IMR-90 (cell line): ENCODE results near the gene PLA2G2C. TPM values are rescaled to one million over a fixed set of nuclear protein-coding genes. Genes with fewer than 3 reads are reported as not detected.

Experiments
- ATAC-seq: fragments of 200-7000 bp; cut with Tn5 transposase; 2 replicates; pipeline ENCODE4 v1.9.1; 2020; ENCODE audit warnings: low read depth, mild to moderate bottlenecking, moderate library complexity
- Bru-seq: library from RNA; stranded (reverse); fragments of 400-500 nt; gene quantifications from one replicate; lab custom pipeline; 2021; lab: Mats Ljungman, UMichigan
- BruChase-seq, 2 experiments: library from RNA; stranded (reverse); fragments of 400-500 nt; gene quantifications; one replicate each; lab custom pipeline; 2021; lab: Mats Ljungman, UMichigan
- BruUV-seq: library from RNA; stranded (reverse); fragments of 400-500 nt; replicated peaks from 2 replicates; lab custom pipeline; 2021; lab: Mats Ljungman, UMichigan
- CTCF ChIA-PET: fragments of 300-600 bp; formaldehyde crosslinking; extraction: SDS; loops from one replicate; lab custom pipeline; 2021; ENCODE audit warnings: antibody characterized with exemption; lab: Yijun Ruan, JAX
- POLR2A ChIA-PET: fragments of 300-600 bp; sonication (Branson Sonifier 250); formaldehyde crosslinking; loops from one replicate; lab custom pipeline; 2022; ENCODE audit warnings: antibody characterized with exemption; ENCODE audit not compliant: unreplicated experiment; lab: Charles Lee
- DNase-seq: peaks from one replicate; pipeline ENCODE4 v3.0.0; 2013
- H2AFZ ChIP-seq: replicated peaks from 2 replicates; pipeline ENCODE3; 2013; ENCODE audit warnings: low read length, mild to moderate bottlenecking; ENCODE audit not compliant: poor library complexity
- H2AK5ac ChIP-seq: 2 replicates; pipeline ENCODE4 v1.6.1; 2013; ENCODE audit warnings: low read depth, low read length, inconsistent platforms
- H2AK9ac ChIP-seq: replicated peaks from 2 replicates; pipeline ENCODE3; 2013; ENCODE audit warnings: mild to moderate bottlenecking, low read depth, low read length, moderate library complexity; ENCODE audit not compliant: poor library complexity
- H2BK120ac ChIP-seq: 2 replicates; pipeline ENCODE4 v1.6.1; 2013; ENCODE audit warnings: low read depth, low read length, inconsistent platforms
- H2BK15ac ChIP-seq: 3 replicates; pipeline ENCODE4 v1.6.1; 2013; ENCODE audit warnings: low read depth, low read length, inconsistent platforms
- H2BK20ac ChIP-seq: 2 replicates; pipeline ENCODE4 v1.6.1; 2013; ENCODE audit warnings: low read depth, mild to moderate bottlenecking, inconsistent platforms, low read length, moderate library complexity
- H2BK5ac ChIP-seq: 2 replicates; pipeline ENCODE4 v1.6.1; 2013; ENCODE audit warnings: mild to moderate bottlenecking, low read depth, low read length, inconsistent platforms; ENCODE audit not compliant: poor library complexity, severe bottlenecking
- H3K14ac ChIP-seq: replicated peaks from 2 replicates; pipeline ENCODE4 v1.6.1; 2013; ENCODE audit warnings: low read depth, low read length, inconsistent platforms
- H3K18ac ChIP-seq: 2 replicates; pipeline ENCODE4 v1.6.1; 2013; ENCODE audit warnings: low read depth, low read length, control low read depth
- H3K23ac ChIP-seq: 2 replicates; pipeline ENCODE4 v1.6.1; 2013; ENCODE audit warnings: low read depth, low read length, inconsistent platforms
- H3K27ac ChIP-seq: 2 replicates; pipeline ENCODE4 v1.5.1; 2013; ENCODE audit warnings: mild to moderate bottlenecking, control low read depth, low read length; ENCODE audit not compliant: insufficient read depth
- H3K27me3 ChIP-seq: 2 replicates; pipeline ENCODE4 v1.6.1; 2013; ENCODE audit warnings: low read length; ENCODE audit not compliant: control insufficient read depth, insufficient read depth
- H3K36me3 ChIP-seq: 2 replicates; pipeline ENCODE4 v1.6.1; 2013; ENCODE audit warnings: low read length, mixed read lengths; ENCODE audit not compliant: control insufficient read depth, insufficient read depth
- H3K4ac ChIP-seq: 2 replicates; pipeline ENCODE4 v1.6.1; 2013; ENCODE audit warnings: low read depth, low read length, inconsistent platforms
- H3K4me1 ChIP-seq: 2 replicates; pipeline ENCODE4 v1.6.1; 2013; ENCODE audit warnings: low read length, mixed read lengths; ENCODE audit not compliant: control insufficient read depth, insufficient read depth
- H3K4me2 ChIP-seq: 2 replicates; pipeline ENCODE4 v1.6.1; 2013; ENCODE audit warnings: low read depth, mild to moderate bottlenecking, control low read depth, low read length, moderate library complexity
- H3K4me3 ChIP-seq: 2 replicates; pipeline ENCODE4 v1.5.1; 2013; ENCODE audit warnings: low read depth, mild to moderate bottlenecking, control low read depth, low read length, moderate library complexity; ENCODE audit not compliant: insufficient read depth
- H3K56ac ChIP-seq: 2 replicates; pipeline ENCODE4 v1.6.1; 2013; ENCODE audit warnings: low read length, inconsistent platforms; ENCODE audit not compliant: insufficient read depth; ENCODE audit errors: extremely low read depth
- H3K79me1 ChIP-seq, 2 experiments: 2 replicates each; pipeline ENCODE4 v1.6.1; 2013; ENCODE audit warnings: low read length in 2 of 2, inconsistent platforms in 1 of 2, low read depth in 1 of 2
- H3K9ac ChIP-seq: 2 replicates; pipeline ENCODE4 v1.6.1; 2013; ENCODE audit warnings: low read depth, low read length, control low read depth
- H3K9me1 ChIP-seq: 2 replicates; pipeline ENCODE4 v1.6.1; 2013; ENCODE audit warnings: low read length, inconsistent platforms; ENCODE audit not compliant: insufficient read depth
- H3K9me3 ChIP-seq: 2 replicates; pipeline ENCODE4 v1.6.1; 2013; ENCODE audit warnings: low read length; ENCODE audit not compliant: control insufficient read depth, insufficient read depth
- H4K20me1 ChIP-seq: 2 replicates; pipeline ENCODE4 v1.6.1; 2013; ENCODE audit warnings: low read length, inconsistent platforms; ENCODE audit not compliant: insufficient read depth
- H4K5ac ChIP-seq: 2 replicates; pipeline ENCODE4 v1.6.1; 2013; ENCODE audit warnings: mild to moderate bottlenecking, low read depth, low read length, control low read depth
- H4K8ac ChIP-seq, 2 experiments: 2 replicates each; pipeline ENCODE4 v1.6.1; 2013; ENCODE audit warnings: low read depth in 2 of 2, low read length in 2 of 2, control low read depth in 1 of 2, inconsistent platforms in 1 of 2
- H4K91ac ChIP-seq: 2 replicates; pipeline ENCODE4 v1.6.1; 2013; ENCODE audit warnings: low read depth, low read length, inconsistent platforms; ENCODE audit not compliant: insufficient read depth
- BHLHE40 ChIP-seq: fragments of 150-350 bp; IDR thresholded peaks from 2 replicates; pipeline ENCODE4 v1.6.1; 2016; ENCODE audit warnings: mild to moderate bottlenecking, low read depth, low read length
- CEBPB ChIP-seq: IDR thresholded peaks from 2 replicates; pipeline ENCODE4 v1.6.1; 2012; ENCODE audit warnings: low read depth, low read length, improper control_type of control experiment
- CHD1 ChIP-seq: IDR thresholded peaks from 2 replicates; pipeline ENCODE4 v1.6.1; 2012; ENCODE audit warnings: low read depth, low read length, improper control_type of control experiment
- CTCF ChIP-seq: conservative IDR thresholded peaks from 2 replicates; pipeline ENCODE4 v1.5.1; 2012; ENCODE audit warnings: mild to moderate bottlenecking, low read depth, low read length, improper control_type of control experiment
- ELK1 ChIP-seq: fragments of 150-350 bp; IDR thresholded peaks from 2 replicates; pipeline ENCODE4 v1.6.1; 2016; ENCODE audit warnings: low read depth, mild to moderate bottlenecking, low read length, moderate library complexity, borderline replicate concordance
- MXI1 ChIP-seq: IDR thresholded peaks from 2 replicates; pipeline ENCODE4 v1.6.1; 2012; ENCODE audit warnings: low read depth, mild to moderate bottlenecking, low read length, moderate library complexity, borderline replicate concordance
- NFE2L2 ChIP-seq: fragments of 150-350 bp; IDR thresholded peaks from 2 replicates; pipeline ENCODE4 v1.6.1; 2016; ENCODE audit warnings: low read depth, mild to moderate bottlenecking, low read length
- RFX5 ChIP-seq: IDR thresholded peaks from 2 replicates; pipeline ENCODE4 v1.8.0; 2012; ENCODE audit warnings: low read depth, mild to moderate bottlenecking, low read length, moderate library complexity
- SMC3 ChIP-seq: fragments of 150-350 bp; IDR thresholded peaks from 2 replicates; pipeline ENCODE4 v1.6.1; 2016; ENCODE audit warnings: low read depth, mild to moderate bottlenecking, antibody characterized with exemption, low read length, moderate library complexity
- WGBS, 2 experiments: methylation state at CpG; one replicate each; pipeline versions ENCODE4 v1.1.5 to v1.1.7; 2013; ENCODE audit warnings: missing lambda C conversion rate in 2 of 2; ENCODE audit not compliant: insufficient read length in 1 of 2; ENCODE audit errors: extremely low coverage in 2 of 2; 5-methylcytosine and 5-hydroxymethylcytosine counted together
- dilution Hi-C: fragments of 300-500 bp; cut with HindIII; formaldehyde crosslinking; loops from one replicate; pipeline ENCODE4 v1.14.3; 2018; ENCODE audit warnings: low sequenced_read_pairs; ENCODE audit not compliant: unreplicated experiment
- in situ Hi-C: fragments of 300-500 bp; cut with MboI; formaldehyde crosslinking; loops from 3 replicates; pipeline ENCODE4 v1.14.3; 2019; ENCODE audit warnings: low sequenced_read_pairs, inconsistent platforms, mixed read lengths
- intact Hi-C: fragments of 100-400 bp; cut with micrococcal nuclease; formaldehyde crosslinking; loops from 2 replicates; pipeline ENCODE4 v1.10.0; 2022
- long read RNA-seq: library from polyadenylated mRNA; unstranded; transcript quantifications from one replicate; pipeline ENCODE4 v2.0.0, GENCODE V29; 2021; ENCODE audit not compliant: unreplicated experiment
- polyA plus RNA-seq, 3 experiments: library from polyadenylated mRNA; depleted of rRNA; stranded (reverse); fragments of >200 nt; gene quantifications; 2 replicates each; pipeline ENCODE4 v1.2.3, GENCODE V29; 2012; ENCODE audit warnings: low replicate concordance in 1 of 3
- total RNA-seq: library from RNA; depleted of rRNA; stranded (reverse); fragments of >200 nt; gene quantifications from 2 replicates; pipeline ENCODE4 v1.2.3, GENCODE V29; 2012; rRNA removed

Gene PLA2G2C
- total RNA-seq (not detected in 2 replicates), polyA plus RNA-seq (2012; rRNA removed) (not detected in 2 replicates), Bru-seq, nascent RNA (not detected), BruChase-seq, experiment 1, labeled RNA remaining after a 6-hour chase (not detected), BruChase-seq, experiment 2, labeled RNA remaining after a 2-hour chase (not detected)
- polyA plus RNA-seq (2012; cell fraction: cytosol; rRNA removed): not detected in 2 replicates
- not detected in 2 replicates for polyA plus RNA-seq (2012; cell fraction: nucleus; rRNA removed; ENCODE audit: low replicate concordance)
- long read RNA-seq: 0 reads

- no peak for TF ChIP-seq CEBPB
- TF ChIP-seq ELK1: no peak
- TF ChIP-seq MXI1: no peak
- TF ChIP-seq RFX5: no peak
- TF ChIP-seq NFE2L2: no peak
- TF ChIP-seq CTCF: no peak
- no peak for TF ChIP-seq BHLHE40
- no peak for TF ChIP-seq CHD1
- TF ChIP-seq SMC3: no peak
- Histone ChIP-seq H3K56ac (no peak within 1 kb of the TSS), H2BK5ac (no peak within 1 kb of the TSS), H2BK15ac (no peak within 1 kb of the TSS), H3K4me1 (no peaks in the 10 kb centered on the region), H3K14ac (no peak within 1 kb of the TSS), H3K9ac (no peak within 1 kb of the TSS), H3K18ac (no peak within 1 kb of the TSS), H4K91ac (no peak within 1 kb of the TSS), H2BK120ac (no peak within 1 kb of the TSS), H3K23ac (no peak within 1 kb of the TSS), H3K9me1 (no peaks in the 10 kb centered on the region), H2AK9ac (no peak within 1 kb of the TSS), H3K4ac (no peak within 1 kb of the TSS), H4K8ac (no peak within 1 kb of the TSS), H3K4me2 (no peak within 1 kb of the TSS; the same call in 1 of the 2 replicates), H3K36me3 (no peaks in the 10 kb centered on the region), H3K79me1 (no peaks in the 10 kb centered on the region), H4K20me1 (no peaks in the 10 kb centered on the region), H2AFZ (no peak within 1 kb of the TSS), H2BK20ac (no peak within 1 kb of the TSS), H4K5ac (no peak within 1 kb of the TSS), H3K27ac (no peak within 1 kb of the TSS), H2AK5ac (no peak within 1 kb of the TSS), H3K9me3 (no peaks in the 10 kb centered on the region), H3K4me3 (no peak within 1 kb of the TSS), H3K27me3 (peaks cover 62% of the 10 kb centered on the region)
- BruUV-seq: no TSS peak
- DNase-seq (no peak), ATAC-seq (no peak)
- dilution Hi-C loops (no loop called here), in situ Hi-C loops (no loop called here), intact Hi-C loops (no loop called here)
- ChIA-PET POLR2A (no interaction called here), CTCF (no interaction called here)
- 4% methylated on average over 4 of the region's 52 CpGs; no CpG with 5 or more reads in 1 of the 2 experiments for WGBS, 2 experiments
Measured at GRCh38 chr1:20185834-20186782, at the start of gene PLA2G2C, which contains the start of gene UBXN10. Gene PLA2G2C, minus strand, starts transcription at chr1:20186518. Its CDS starts 9,155 bp downstream, at chr1:20177363. Gene UBXN10, plus strand, starts transcription at chr1:20186096. Its CDS starts 4,466 bp downstream, at chr1:20190562.
